Activated T-helper 9 cell treated with anti-CD3 and anti-CD28 coated beads, Interleukin-2, amount 50 U/mL, for 16 hours (primary cell): Measurements from ENCODE around the gene TUSC2.

ENCODE experiments used
- DNase-seq: peaks from one replicate; pipeline ENCODE4 v3.0.0-alpha.2; 2020; ENCODE audit warnings: low read depth

Gene TUSC2

GRCh38 chr3:50354186-50354764, 26.3 kb upstream of the TUSC2 start:
- no peak for DNase-seq

- no peak for DNase-seq
Measured at GRCh38 chr3:50353245-50354004, 25.4 kb upstream of the TUSC2 start.

GRCh38 chr3:50352781-50353180, 24.8 kb upstream of the TUSC2 start:
- no peak for DNase-seq

DNA sequence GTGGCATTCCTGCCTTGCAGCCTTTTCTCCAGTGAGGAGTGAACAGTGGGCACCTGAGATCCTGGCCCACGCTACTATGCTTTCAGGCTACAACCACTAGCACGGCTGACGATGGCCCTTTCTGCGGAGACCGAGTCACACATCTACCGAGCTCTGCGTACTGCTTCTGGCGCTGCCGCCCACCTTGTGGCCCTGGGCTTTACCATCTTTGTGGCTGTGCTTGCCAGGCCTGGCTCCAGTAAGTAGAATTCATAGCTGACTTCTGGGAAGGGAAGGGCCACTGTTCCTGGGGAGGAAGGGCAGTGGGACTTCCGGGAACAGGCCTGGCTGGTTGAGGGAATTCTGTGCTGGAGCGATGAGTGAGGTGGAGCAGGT, 23.3 kb upstream of the TUSC2 start:
- no peak for DNase-seq

- peak; percentile 100 for DNase-seq
Measured at GRCh38 chr3:50350527-50351322, 22.7 kb upstream of the TUSC2 start, which contains the start of the genes CYB561D2 and NPRL2. TSS of gene CYB561D2 (plus strand) at chr3:50350862. CDS start at chr3:50351434, 572 bp downstream. TSS of gene NPRL2 (minus strand) at chr3:50350775. CDS start at chr3:50350652, 123 bp downstream.

- no peak for DNase-seq
Measured at GRCh38 chr3:50350213-50350526, 22.1 kb upstream of the TUSC2 start.

GRCh38 chr3:50347187-50347813, 19.3 kb upstream of the TUSC2 start:
- peak; percentile 63 for DNase-seq

- DNase-seq: peak; percentile 64
Measured at GRCh38 chr3:50345586-50346234, 17.7 kb upstream of the TUSC2 start, which contains the start of gene ZMYND10. TSS of gene ZMYND10 (minus strand) at chr3:50345732. CDS start at chr3:50345579, 153 bp downstream.

DNA sequence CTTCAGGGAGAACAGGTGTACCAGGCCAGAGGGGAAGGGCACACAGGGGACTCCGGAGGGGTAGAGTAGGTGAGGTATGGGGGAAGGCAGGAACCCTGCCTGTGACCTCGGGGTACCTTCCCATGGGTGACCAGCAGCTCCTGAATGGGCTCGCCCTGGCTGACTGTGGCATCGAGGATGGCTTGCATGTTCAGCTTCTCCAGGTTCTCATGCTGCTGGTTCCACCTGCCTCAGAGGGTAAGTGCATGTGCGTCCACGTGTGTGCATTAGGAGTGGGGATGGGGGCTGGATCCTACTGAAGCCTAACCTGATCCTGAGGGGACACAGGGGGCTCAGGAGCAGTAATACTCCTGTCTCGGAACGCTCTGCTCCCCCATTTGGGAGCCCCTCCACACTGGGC, 17.0 kb upstream of the TUSC2 start:
- no peak for DNase-seq

DNA sequence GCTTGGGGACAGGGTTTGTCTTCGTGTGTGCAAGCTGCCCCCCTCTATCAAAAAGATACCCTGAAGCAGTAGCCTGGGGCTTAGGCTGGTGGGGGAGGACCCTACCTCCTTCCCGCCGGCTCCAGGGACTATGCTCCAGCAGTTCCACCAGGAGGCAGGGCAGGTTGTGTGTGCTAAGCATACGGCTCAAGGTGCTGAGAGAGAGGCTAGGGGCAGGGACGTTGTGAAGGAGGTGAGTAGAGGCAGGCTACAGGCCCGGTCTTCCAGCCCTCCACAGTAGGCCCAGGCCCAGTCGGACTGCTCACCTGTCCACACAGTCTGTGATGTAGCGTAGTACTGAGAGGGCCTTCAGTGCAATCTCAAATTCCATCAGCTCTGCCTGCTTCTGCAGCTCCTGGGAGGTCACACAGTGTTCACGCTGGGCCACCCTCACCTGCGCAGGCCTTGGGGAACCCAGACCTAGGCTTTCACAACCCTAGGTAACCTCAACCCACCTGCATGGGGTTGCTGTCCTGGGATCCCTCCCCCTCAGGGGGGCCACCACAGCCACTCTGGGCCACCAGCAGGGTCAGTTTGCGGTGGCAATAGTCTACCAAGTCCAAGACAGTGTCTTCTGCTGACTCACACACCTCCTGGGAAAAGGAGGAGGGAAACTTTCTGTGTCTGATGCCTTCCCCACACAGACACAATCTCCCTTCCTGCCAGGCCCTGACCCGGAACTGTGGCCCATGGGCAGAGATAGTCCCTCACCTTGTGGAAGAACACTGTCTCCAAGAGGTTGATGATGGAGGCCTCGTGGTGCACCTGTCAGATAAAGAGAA, 15.0 kb upstream of the TUSC2 start:
- DNase-seq: no peak

GRCh38 chr3:50341996-50342650, 14.1 kb upstream of the TUSC2 start:
- no peak for DNase-seq

- DNase-seq: no peak
Measured at GRCh38 chr3:50341537-50341936, 13.5 kb upstream of the TUSC2 start.

- peak; percentile 50 for DNase-seq
Measured at GRCh38 chr3:50340448-50341329, 12.7 kb upstream of the TUSC2 start, which contains the start of gene RASSF1. TSS of gene RASSF1 (minus strand) at chr3:50340836. CDS start at chr3:50340805, 31 bp downstream.

GRCh38 chr3:50340147-50340447, 12.1 kb upstream of the TUSC2 start:
- no peak for DNase-seq

GRCh38 chr3:50339485-50340146, 11.6 kb upstream of the TUSC2 start:
- DNase-seq: no peak

GRCh38 chr3:50338965-50339364, 10.9 kb upstream of the TUSC2 start:
- no peak for DNase-seq

DNA sequence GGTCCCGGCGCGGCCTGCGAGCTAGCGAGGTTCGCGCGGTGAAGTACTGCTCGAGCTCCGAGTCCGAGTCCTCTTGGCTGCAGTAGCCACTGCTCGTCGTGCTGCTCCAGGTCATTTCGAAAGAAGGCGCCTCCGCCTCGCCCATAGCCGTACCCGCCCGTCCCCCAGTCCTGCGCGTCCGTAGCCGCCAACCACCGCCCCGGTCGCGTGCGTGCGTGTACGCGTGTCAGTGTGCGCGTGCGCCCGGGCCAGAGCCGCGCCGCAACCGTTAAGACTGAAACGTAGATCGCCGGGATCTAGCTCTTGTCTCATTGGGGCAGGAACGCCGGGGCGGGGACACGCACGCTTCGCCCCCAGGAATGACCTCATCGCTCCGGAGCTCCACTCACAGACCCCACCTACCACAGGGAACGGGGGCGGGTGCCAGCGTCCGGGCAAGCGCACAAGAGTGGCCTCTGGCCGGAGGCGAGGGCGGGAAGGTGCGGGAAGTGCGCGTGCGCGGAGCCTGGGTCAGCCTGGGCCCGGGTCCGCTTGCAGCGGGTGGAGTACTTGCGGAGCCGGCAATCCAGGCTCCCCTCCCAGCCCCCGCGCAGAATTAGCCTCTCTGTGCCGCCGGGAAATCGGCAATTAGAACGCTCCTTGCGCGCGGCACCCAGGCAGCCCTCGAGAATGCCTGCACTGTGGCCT, 9.3 kb upstream of the TUSC2 start:
- peak; percentile 94 for DNase-seq

- no peak for DNase-seq
Measured at GRCh38 chr3:50336452-50337174, 8.6 kb upstream of the TUSC2 start.
